ENCODE data around the gene IQSEC1.
"Not testable (repeated sequence)": the region's sequence is repeated elsewhere in the genome, so short reads cannot be mapped to it uniquely, and the experiment has no call there.

IQSEC1 gene

DNA sequence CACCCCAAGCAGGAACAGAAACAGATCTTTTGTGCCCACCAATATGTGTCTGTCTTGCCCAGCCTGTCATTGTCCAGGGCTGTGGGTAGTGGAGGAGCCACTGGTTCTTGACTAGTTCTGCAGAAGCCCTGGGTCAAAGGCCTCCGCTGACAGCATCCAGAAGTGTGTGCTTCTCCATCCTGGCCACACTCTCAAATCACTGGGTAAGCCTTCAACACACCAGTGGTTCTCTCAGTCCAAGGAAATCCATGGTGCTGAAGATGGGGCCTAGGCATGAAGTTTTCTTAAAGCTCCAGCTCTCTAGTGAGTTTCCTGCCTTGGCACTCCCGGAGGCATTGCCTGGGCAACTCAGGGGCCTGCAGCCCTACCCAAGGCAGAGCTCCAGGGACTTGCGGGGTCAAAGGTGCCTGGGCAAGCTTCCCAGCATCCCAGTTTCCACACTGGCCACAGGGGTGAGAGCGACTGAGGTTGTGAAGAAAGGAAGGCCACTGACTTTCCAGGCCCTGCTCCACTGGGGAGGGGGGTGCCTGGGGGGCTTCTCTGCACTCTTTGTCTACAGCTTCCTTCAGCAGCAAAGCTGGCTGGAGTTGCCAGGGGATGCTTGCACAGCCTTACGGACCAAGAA is 193.9 kb downstream of the IQSEC1 start:
- DNase-seq (ENCODE audit: low read depth in 2 of 3, low spot score in 2 of 3): no peak

DNA sequence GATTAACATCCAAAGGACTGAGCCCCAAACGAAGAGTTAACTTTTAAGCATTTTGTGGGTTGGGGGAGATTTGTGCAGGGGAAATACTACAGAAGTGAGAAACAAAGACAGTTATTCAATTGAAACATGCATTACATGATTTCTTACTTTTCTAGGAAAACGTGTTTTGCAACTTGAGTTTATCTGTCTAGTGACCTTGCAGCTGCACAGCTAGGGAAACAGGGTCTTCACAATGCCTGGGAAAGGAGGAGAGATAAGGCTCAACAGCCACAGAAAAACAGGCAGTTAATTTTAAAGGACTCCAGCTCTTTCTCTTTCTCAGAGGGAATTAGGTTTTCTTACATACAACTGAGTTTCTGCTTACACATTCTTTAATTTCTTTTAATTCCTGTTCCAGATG is 194.5 kb downstream of the IQSEC1 start:
- DNase-seq (ENCODE audit: low read depth in 2 of 3, low spot score in 2 of 3): not testable (repeated sequence)

GRCh38 chr3:12878141-12878574 is 195.1 kb downstream of the IQSEC1 start:
- DNase-seq (ENCODE audit: low read depth in 2 of 3, low spot score in 2 of 3): no peak

DNA sequence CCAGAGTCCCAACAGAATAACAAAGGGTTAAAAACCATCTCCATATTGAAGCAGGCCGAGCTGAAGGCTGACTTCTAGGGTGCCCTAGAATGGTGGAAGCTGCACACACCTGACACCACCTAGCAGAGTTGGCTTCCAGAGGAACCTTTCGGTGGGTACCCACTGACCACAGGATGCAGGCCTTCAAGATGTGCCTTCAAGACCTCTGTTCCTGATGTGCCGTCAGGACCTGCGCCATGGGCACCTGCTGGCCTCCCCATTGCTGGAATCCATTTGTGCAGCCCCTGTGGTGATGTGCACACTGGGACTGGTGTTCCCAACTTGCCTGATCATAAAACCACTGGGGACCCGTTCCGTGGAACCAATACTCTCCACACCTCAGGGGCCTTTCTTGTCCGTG is 196.2 kb downstream of the IQSEC1 start:
- DNase-seq (ENCODE audit: low read depth in 2 of 3, low spot score in 2 of 3): no peak

DNA sequence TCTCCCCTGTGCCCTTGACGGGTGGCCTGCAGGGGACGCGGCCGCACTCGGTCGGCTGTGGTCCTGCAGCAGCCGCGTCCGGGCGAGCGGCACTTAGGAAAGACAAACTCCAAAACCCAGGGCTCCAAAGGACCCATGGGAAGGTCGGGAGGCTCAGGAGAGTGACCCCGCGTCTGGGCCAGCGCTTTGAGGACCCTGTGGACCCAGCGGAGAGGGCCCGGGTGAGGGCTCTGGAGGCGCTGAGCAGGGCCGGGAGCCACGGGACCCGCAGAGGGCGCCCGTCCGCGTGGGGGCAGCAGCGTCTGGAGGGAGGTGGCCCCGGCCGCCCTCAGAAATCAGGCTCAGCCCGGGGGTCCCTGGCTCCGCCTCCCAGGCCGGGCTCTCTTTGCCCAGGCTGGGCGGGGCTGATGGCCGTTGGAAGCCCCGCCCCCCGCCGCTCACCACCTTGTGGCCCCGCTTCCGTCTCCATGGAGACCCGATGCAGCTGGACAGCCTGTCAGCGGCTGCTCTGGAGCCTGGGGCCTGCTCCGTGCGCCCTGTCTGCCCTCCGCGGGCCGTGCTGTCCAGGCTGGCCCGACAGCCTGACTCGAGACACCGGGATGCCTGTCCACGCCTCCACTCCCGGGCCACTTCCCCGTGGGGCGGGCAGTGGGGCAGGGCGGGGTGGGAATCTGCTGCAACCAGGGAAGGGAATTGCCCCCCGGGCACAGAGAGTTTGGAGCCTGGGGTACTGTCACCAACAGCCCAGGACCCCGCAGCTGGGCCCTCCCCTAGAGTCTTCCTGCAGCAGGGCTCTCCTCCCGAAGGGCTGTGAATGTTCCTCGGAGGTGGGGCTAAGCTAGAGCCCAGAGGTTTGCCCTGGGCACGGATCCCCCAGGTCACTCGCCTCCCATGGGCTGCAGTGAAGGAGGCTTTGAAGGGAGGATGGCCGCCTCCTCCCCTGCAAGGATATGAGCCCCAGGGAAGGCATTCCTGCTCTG is 197.1 kb downstream of the IQSEC1 start:
- DNase-seq (ENCODE audit: low read depth in 2 of 3, low spot score in 2 of 3): no peak

- no peak for DNase-seq (ENCODE audit: low read depth in 2 of 3, low spot score in 2 of 3)
Measured at GRCh38 chr3:12871404-12871983, 201.7 kb downstream of the IQSEC1 start.

GRCh38 chr3:12870942-12871341 is 202.3 kb downstream of the IQSEC1 start:
- no peak for DNase-seq (ENCODE audit: low read depth in 2 of 3, low spot score in 2 of 3)

DNA sequence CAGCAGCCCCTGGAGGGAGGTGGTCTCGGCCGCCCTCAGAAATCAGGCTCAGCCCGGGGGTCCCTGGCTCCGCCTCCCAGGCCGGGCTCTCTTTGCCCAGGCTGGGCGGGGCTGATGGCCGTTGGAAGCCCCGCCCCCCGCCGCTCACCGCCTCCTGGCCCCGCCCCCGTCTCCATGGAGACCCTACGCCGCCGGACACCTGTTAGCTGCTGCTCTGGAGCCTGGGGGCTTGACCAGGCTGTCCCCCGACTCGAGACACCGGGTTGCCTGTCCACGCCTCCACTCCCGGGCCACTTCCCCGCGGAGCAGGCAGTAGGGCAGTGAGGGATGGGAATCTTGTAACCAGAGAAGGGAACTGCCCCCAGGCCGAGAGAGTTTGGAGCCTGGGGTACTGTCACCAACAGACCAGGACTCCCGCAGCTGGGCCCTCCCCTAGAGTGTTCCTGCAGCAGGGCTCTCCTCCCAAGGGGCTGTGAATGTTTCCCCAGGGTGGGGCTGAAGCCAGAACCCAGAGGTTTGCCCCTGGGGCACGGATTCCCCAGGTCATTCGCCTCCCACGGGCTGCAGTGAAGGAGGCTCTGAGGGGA is 204.1 kb downstream of the IQSEC1 start:
- DNase-seq (ENCODE audit: low read depth in 2 of 3, low spot score in 2 of 3): peak in 1 of 3 experiments; percentile 22

DNA sequence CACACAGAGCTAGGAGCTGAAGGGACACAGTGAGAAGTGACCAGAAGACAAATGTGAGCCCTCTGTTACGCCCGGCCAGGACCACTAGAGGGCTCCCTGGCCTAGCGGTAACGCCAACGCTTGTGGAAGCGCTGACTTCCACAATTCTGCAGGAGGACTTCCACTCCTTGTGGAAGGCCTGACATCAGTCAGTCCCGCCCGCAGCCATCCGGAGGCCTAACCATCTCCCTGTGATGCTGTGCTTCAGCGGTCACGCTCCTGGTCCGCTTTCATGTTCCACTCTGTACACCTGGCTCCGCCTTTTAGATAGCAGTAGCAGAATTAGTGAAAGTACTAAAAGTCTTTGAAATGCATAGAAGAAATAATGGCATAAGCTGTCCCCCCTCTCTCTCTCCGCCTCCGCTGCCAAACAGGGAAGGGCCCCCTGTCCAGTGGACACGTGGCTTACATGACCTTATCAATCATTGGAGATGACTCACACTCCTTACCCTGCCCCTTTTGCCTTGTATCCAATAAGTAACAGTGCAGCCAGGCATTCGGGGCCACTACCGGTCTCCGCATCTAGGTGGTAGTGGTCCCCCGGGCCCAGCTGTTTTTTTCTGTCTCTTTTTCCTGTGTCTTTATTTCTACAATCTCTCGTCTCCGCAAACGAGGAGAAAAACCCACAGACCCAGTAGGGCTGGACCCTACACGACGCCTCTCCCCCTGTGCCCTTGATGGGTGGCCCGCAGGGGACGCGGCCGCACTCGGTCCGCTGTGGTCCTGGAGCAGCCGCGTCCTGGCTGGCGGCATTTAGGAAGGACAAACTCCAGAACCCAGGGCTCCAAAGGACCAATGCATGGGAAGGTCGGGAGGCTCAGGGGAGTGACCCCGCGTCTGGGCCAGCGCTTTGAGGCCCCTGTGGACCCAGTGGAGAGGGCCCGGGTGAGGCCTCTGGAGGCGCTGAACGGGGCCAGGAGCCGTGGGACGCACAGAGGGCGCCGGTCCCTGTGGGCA is 204.9 kb downstream of the IQSEC1 start:
- peak in 2 of 3 experiments; percentile 35 to 43 for DNase-seq (ENCODE audit: low read depth in 2 of 3, low spot score in 2 of 3)

DNA sequence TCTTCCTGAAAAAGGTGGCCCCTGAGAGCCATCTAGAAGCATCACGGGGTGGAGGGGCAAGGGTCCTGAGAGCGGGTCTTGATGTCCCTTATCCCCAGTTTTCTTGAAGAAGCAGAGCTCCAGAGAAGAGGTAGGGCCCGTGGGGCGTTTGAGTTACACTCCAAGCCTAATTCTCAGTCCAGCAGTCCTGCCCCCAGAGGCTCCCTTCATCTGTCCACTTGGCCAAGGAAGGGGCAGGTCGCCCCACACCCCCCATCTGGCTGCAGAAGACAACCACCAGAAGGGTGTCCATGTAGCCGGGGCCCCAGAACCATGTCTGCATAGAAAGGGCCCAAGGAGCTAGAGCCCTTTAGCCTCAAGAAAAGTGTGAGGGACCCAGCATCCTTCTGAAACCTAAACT is 206.4 kb downstream of the IQSEC1 start:
- no peak for DNase-seq (ENCODE audit: low read depth in 2 of 3, low spot score in 2 of 3)

DNA sequence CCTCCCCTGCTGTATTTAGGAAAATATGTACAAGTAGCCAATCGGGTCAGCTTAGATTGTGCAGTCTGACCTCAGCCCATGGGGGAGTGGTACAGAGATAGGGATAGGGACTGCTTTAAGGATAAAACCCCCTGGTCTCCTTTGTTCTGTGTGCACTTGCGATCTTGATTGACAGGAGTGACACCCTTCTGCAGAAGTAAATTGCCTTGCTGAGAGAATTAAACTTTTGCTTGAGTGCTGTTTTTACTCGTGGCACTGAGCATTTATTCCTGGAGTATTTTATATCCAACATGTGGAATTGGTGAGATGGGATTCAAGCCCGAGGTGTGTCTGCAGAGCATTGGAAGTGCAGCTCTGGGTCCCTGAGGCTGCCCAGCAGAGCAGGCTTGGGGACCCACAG is 208.0 kb downstream of the IQSEC1 start:
- no peak for DNase-seq (ENCODE audit: low read depth in 2 of 3, low spot score in 2 of 3)

DNA sequence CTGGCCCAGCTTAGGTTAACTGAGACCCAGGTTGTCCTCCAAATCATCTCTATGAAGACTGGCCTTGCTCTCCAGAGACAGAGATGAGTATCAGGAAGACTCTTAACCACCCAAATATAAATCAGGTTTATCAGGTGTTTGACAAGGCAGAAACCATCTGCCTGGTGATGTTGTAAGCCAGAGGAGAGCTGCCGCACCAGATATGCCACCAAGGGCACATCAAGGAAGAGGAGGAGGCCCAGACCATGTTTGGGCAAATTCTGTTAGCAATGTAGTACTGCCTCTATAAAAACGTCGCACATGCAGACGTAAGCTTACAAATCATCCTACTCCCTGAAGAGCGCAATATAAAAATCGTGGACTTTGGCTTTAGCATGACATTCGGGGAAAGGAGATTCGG is 210.8 kb downstream of the IQSEC1 start:
- no peak for DNase-seq (ENCODE audit: low read depth in 2 of 3, low spot score in 2 of 3)

DNA sequence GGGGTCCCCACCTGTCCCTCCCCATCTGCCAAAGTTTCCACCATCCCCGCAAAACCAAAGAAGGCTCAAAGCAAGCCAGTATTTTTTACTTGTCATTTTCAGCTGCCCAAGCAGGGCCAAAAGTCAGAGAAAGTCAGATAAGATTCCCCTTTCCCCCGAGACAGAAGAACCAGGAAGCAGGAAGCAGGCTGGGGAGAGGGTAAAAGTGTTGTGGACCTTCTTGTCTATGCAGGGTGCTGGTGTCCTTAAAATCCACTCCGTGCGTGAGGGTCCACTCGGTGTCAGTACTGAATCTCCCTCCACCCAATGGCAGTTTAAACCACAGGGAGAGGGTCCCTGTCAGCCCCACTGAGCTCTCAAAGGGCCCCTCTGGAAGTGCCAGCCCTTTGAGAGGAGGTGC is 211.6 kb downstream of the IQSEC1 start:
- no peak for DNase-seq (ENCODE audit: low read depth in 2 of 3, low spot score in 2 of 3)

GRCh38 chr3:12859840-12860239 is 213.4 kb downstream of the IQSEC1 start:
- DNase-seq (ENCODE audit: low read depth in 2 of 3, low spot score in 2 of 3): no peak

- no peak for DNase-seq (ENCODE audit: low read depth in 2 of 3, low spot score in 2 of 3)
Measured at GRCh38 chr3:12856626-12857025, 216.6 kb downstream of the IQSEC1 start.

DNA sequence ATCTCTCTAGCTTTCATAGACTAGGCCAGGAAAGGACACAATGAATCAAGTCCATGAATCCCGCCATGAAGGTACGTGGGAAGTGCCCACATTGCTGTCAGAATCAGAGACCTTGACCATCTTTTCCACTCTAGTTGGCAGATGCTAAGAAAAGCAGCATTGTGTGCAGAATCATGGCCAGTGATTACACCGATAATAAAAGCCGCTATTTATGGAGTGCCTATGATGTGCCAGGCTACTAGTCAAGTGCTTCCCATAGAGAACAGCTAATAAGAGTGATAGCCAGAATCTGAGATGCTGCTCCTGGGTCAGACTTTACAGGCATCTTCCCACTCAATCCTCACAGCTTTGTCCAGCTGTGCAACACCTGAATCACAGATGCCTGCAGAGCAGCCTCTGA is 218.7 kb downstream of the IQSEC1 start:
- no peak for DNase-seq (ENCODE audit: low read depth in 2 of 3, low spot score in 2 of 3)

GRCh38 chr3:12853847-12854246 is 219.4 kb downstream of the IQSEC1 start:
- DNase-seq (ENCODE audit: low read depth in 2 of 3, low spot score in 2 of 3): not testable (repeated sequence)

DNA sequence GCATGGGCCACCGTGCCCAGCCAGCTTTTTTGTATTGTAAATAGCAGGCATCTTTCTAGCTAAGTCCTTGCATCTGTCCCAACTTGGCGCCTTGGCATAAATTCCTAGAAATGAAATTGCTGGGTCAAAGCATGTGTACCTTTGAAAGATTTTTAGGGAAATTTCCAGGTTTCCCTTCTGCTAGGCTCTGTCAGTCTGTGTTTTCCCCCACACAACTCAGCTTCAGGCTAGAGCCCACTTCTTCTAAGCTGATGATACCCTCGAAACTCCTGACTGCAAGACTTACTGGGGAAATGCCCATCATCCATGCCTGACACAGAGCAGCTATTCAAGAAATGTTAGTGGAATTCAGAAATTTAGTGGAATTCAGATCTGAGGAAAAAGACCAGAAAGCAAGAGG is 221.0 kb downstream of the IQSEC1 start:
- no peak for DNase-seq (ENCODE audit: low read depth in 2 of 3, low spot score in 2 of 3)

All from activated CD8-positive, alpha-beta memory T cell treated with anti-CD3 and anti-CD28 coated beads for 48 hours (primary cell).